Urothelium cell line (cell line): Measurements from ENCODE around the gene TPSD1.
A peak's percentile ranks its signal among the peaks of the same experiment; 100 is the strongest.
"Not testable (repeated sequence)": the region's sequence is repeated elsewhere in the genome, so short reads cannot be mapped to it uniquely, and the experiment has no call there.

ENCODE experiments used
- DNase-seq: peaks from one replicate; pipeline ENCODE4 v3.0.0; 2011; ENCODE audit warnings: low spot score, mixed read lengths
- FAIRE-seq: peaks from 2 replicates; lab custom pipeline; 2011; peaks lifted over from hg19 to GRCh38; lab: Jason Lieb, UNC

Gene TPSD1

DNA sequence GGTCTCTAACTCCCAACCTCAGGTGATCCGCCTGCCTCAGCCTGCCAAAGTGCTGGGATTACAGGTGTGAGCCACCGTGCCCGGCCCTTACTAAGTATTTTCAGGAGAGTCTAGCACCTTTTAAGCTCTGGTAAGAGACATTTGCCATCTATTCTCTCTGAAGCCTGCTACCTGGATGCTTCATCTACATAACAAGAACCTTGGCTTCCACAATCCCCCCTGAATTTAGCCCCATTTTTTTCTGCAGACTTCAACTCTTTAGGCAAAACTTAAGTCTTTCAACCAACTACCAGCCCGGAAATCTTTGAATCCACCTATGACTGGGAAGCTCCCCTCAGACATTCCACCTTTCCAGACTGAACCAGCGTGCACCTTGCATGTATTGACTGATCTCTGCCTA is 39.6 kb downstream of the TPSD1 start:
- DNase-seq (no peak), FAIRE-seq (no peak)

DNA sequence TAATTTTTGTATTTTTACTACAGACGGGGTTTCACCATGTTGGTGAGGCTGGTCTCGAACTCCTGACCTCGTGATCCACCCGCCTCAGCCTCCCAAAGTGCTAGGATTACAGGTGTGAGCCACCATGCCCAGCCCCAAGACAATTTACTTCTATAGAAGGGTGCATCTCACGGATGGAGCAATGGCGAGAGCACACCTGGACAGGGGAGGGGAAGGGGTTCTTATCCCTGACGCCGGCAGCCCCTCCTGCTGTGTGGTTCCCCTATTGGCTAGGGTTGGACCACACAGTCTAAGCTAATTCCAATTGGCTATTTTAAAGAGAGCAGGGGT is 40.8 kb downstream of the TPSD1 start:
- DNase-seq, FAIRE-seq: not testable (repeated sequence)

DNA sequence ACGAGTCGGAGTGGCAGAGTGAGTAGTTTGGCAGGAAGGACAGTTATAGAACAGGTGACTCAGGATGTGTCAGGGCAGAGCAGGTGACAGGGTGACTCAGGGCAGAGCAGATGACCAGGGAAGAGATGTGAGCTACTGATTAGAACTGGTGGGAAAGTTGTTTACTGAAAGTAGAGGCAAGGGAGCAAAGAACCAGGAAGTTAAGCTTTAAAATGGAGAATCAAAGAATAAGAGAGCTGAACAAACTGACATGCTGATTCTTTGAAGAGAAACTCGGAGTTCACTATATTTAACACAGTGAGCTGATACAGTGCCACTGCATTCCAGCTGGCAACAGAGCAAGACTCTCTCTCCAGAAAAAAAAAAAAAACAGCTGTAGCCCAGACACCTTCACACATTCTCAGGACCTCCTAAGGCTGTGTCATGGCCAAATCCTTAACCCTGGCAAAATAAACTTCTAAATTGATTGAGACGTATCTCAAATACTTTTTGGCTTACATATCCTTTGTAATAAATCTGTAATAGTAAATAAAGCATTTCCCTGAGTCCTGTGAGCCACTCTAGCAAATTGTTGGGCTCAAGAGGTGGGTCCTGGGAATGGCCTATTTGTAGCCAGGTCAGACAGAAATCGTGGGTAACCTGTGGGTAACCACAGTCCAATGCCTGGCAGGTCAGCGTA is 41.3 kb downstream of the TPSD1 start:
- FAIRE-seq: peak; percentile 42
- DNase-seq: peak; percentile 70

DNA sequence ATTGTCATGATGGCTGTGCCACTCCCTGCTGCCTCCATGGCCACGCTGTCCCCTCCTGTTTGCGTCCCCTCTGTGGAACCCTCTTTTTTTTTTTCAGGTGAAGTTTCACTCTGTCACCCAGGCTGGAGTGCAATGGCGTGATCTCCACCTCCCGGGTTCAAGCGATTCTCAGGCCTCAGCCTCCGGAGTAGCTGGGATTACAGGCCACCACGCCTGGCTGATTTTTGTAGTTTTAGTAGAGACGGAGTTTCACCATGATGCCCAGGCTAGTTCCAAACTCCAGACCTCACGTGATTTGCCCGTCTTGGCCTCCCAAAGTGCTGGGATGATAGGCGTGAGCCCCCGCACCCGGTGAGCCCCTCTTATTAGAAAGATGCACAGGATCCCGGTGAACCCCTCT is 42.5 kb downstream of the TPSD1 start:
- DNase-seq: no peak
- no peak for FAIRE-seq

DNA sequence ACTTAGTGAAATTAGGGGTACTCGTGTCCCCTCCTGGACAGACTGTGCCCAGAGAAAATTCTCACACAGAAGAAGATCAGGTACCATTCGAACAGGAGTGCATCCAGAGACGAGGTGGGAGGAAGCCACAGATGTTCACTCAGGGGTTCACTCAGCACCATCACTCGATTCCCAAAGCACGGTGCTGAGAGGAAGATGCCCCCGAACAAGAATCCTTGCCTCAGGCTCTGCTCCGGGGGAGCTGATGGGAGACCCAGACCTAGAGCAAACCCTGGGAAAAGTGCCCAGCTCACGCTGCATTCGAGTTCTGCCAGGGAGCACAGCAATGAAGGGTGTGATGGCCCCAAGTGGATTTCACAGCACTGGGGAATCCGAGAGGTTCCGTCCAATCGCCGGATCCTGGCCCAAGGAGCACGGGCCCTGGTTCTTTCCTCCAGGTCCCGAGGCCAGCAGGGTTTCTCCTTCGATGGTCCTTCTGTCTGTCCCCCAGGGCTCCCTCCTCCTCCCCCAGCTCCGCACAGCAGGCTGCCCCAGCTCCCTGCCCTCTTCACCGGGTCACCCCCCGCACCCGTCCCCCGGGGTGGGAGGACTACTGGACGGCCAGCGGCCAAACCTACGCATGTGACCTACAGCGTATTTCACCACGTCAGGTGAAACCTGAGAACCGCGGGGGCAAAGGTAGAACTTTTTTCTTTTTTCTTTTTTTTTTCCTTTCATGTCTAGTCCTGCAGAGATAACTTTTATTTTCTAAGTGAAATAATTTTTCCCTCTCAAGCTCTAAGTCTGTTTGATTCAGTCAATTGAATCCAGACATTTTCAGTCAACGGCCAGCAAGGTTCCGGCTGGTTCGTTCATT is 43.4 kb downstream of the TPSD1 start:
- DNase-seq (no peak), FAIRE-seq (no peak)

DNA sequence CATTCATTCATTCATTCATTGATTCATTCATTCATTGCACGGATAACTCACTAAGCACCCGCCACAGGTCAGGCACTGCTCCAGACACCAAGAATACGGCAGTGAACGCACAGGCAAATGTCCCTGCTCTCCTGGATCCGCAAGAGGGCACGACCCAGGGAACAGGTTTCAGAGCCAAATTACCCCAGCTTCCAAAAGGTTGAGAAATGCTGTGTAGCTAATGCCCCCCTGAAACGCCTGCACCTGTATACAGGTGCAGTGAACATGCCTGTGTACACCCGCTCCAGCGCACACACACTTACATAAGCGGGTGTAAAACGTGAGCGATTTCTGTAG is 44.0 kb downstream of the TPSD1 start:
- FAIRE-seq: no peak
- no peak for DNase-seq

DNA sequence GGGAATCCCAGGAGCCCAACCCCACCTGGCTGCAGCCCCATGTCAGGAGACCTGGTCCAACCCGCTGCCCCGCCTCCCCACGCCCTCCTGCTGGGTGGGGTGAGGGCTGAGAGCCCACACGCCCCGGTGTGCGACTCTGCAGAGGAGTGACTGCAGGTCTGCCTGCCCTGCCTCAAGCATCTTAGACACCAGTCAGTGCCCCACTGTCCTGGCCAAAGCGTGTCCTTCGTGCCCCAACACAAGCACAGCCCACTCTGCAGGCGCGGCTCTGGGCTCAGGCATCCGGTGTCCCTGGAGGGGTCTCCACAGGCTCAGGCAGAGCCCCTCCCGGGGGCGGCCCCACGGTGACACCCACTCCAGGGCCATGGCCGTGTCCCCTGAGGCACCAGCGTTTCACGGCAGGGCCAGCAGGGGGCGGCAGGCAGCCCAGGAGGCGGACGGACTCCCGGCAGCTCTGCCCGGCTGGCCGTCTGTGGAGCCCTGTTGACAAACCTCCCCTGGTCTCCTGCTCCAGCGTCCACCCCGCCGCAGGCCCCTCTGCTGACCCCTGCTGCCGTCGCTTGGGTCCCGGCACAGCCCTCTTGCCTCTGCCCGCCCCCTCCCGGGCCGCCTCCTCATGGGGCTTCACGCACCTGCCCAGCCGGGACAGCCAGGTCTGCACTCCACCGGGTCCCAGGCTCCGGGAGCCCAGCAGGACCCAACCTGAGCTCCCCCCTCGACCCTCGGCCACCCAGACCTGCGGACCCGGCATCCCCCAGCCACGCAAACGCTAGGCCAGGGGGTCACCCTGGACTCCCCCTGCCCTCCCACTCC is 45.0 kb downstream of the TPSD1 start:
- DNase-seq: peak; percentile 68
- FAIRE-seq: no peak

DNA sequence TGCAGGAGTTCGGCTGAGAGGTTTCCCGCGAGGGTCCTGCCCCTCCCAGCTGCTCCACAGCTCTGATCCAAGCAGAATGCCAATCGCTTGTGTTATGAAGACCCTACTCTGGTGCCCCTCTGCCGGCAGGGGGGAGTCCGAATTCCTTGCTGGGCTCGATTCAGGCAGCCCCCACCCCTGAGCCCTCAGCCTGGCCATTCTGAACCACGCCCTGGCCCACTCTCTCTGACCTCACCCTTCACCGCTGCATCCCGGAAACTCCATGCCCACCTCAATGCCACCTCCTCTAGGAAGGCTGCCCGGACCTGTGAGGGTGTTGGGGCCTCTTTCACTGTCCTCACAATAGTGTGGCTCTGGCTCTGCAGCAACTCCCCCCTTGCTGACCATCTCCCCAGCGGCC is 45.7 kb downstream of the TPSD1 start:
- DNase-seq (no peak), FAIRE-seq (no peak)

DNA sequence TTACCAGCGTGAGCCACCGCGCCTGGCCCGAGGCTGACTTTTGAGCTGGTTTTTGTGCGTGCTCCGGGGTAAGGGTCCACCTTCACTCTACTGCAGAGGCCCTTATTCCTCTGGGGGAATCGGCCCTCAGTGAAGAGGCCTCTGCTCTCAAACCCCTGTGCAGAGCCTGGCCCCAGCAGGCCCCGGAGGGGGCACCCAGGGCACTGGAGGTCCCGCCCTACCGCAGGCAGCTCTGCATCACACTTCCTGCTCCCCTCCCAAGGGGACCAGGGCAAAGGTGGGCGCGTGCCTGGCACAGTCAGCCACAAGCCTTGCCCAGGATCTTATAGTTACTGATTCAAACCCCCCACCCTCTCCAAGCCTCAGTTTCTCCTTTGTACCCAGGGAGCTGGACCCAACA is 50.0 kb downstream of the TPSD1 start:
- DNase-seq (no peak), FAIRE-seq (no peak)

DNA sequence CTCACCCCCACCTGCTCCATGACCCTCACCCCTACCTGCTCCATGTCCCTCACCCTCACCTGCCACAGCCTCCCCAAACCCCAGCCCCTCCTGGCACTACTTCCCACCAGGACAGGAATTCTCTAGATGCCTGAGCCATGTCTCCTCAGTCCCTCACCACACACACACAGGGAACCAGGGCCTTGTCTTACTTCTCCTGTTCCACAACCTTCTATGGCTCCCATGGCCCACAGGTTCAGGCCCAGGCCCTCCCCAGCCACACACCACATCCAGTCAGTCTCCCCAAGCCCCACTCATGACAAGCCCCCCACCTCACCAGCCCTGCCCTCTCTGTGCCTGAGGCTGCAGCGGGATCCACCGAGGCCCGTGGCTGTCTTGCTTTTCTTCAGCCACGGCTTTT is 50.5 kb downstream of the TPSD1 start:
- FAIRE-seq (no peak), DNase-seq (no peak)

DNA sequence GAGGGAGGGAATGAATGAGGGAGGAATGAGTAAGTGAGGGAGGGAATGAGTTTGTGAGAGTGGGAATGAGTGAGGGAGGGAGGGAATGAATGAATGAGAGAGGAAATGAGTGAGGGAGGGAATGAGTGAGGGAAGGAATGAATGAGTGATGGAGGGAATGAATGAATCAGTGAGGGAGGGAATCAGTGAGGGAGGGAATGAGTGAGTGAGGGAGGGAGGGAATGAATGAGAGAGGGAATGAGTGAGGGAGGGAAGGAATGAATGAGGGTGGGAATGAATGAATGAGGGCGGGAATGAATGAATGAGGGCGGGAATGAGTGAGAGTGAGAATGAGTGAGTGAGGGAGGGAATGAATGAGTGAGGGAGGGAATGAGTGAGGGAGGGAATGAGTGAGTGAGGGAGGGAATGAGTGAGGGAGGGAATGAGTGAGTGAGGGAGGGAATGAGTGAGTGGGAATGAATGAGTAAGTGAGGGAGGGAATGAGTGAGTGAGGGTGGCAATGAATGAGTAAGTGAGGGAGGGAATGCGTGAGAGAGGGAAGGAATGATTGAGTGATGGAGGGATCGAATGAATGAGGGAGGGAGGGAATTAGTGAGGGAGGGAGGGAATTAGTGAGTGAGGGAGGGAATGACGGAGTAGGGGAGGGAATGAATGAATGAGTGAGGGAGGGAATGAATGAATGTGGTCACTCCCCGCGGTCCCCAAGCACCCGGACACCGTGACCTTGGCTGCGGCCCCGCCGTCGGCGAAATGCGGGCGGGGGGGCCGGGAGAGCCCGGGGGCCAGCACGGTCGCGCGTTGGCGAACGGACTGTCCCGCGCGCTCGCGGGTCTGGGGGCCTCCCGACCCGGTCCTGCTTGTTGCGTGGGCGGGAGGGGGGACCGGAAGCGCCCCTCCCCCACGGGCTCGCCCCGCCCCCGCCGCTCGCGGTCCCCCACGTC is 52.4 kb downstream of the TPSD1 start:
- peak; percentile 93 for FAIRE-seq
- DNase-seq: no peak
